Endothelial cell of umbilical vein (primary cell): Measurements from ENCODE around the gene RTN4R. TPM values are rescaled to one million over a fixed set of nuclear protein-coding genes. Genes with fewer than 3 reads are reported as not detected.
"Not testable (repeated sequence)": the region's sequence is repeated elsewhere in the genome, so short reads cannot be mapped to it uniquely, and the experiment has no call there.

ENCODE experiments used
- BruUV-seq: library from RNA; stranded (reverse); fragments of 400-500 nt; replicated peaks from 2 replicates; lab custom pipeline; 2021; lab: Mats Ljungman, UMichigan
- CTCF ChIA-PET: fragments of 300-600, 350-600 bp; sonication (Branson Sonifier 250); formaldehyde crosslinking; loops from one replicate; lab custom pipeline; 2021; ENCODE audit warnings: antibody characterized with exemption, inconsistent platforms; lab: Charles Lee
- POLR2A ChIA-PET: fragments of 300-600, 350-600 bp; sonication (Branson Sonifier 250); formaldehyde crosslinking; loops from one replicate; lab custom pipeline; 2021; ENCODE audit warnings: antibody characterized with exemption, inconsistent platforms; lab: Charles Lee
- DNase-seq: peaks from one replicate; pipeline ENCODE4 v3.0.0-alpha.2; 2011; ENCODE audit warnings: low read depth, low spot score
- FAIRE-seq: peaks from 2 replicates; lab custom pipeline; 2011; peaks lifted over from hg19 to GRCh38; lab: Jason Lieb, UNC
- H2AFZ ChIP-seq: 2 replicates; pipeline ENCODE4 v1.6.0; 2012; ENCODE audit warnings: low read depth, low read length, control low read depth, inconsistent platforms
- H3K27ac ChIP-seq: 2 replicates; pipeline ENCODE4 v1.5.1; 2011; ENCODE audit warnings: low read depth, mild to moderate bottlenecking, control low read depth, low read length, moderate library complexity; ENCODE audit not compliant: insufficient read depth
- H3K27me3 ChIP-seq, 2 experiments: 2 replicates each; pipeline versions ENCODE4 v1.6.0 to v1.6.1; 2011; ENCODE audit warnings: low read length in 2 of 2, mixed read lengths in 1 of 2; ENCODE audit not compliant: control insufficient read depth in 2 of 2, insufficient read depth in 2 of 2
- H3K36me3 ChIP-seq, 2 experiments: 2 replicates in 1 of 2; 3 replicates in 1 of 2; pipeline ENCODE4 v1.5.1; 2011; ENCODE audit warnings: low read length in 2 of 2, mild to moderate bottlenecking in 1 of 2, moderate library complexity in 1 of 2; ENCODE audit not compliant: control insufficient read depth in 2 of 2, insufficient read depth in 2 of 2; ENCODE audit errors: extremely low read depth in 1 of 2
- H3K4me1 ChIP-seq: 3 replicates; pipeline ENCODE4 v1.5.1; 2011; ENCODE audit warnings: mild to moderate bottlenecking, low read length; ENCODE audit not compliant: control insufficient read depth, insufficient read depth; ENCODE audit errors: extremely low read depth
- H3K4me2 ChIP-seq: 2 replicates; pipeline ENCODE4 v1.6.1; 2011; ENCODE audit warnings: low read length, control low read depth, mixed read lengths; ENCODE audit not compliant: insufficient read depth
- H3K4me3 ChIP-seq, 3 experiments: fragments of 200-600 bp in 1 of 3; sonication (generic), shearing (Covaris generic) in 1 of 3; replicated peaks in 1 of 3; 2 replicates each; pipeline ENCODE4 v1.5.1; 2011 to 2016; ENCODE audit warnings: control low read depth in 3 of 3, low read length in 3 of 3, mild to moderate bottlenecking in 2 of 3, inconsistent platforms in 1 of 3, low read depth in 1 of 3, moderate library complexity in 1 of 3; ENCODE audit not compliant: insufficient read depth in 1 of 3
- H3K79me2 ChIP-seq: 2 replicates; pipeline ENCODE4 v1.6.0; 2012; ENCODE audit warnings: low read length, inconsistent platforms; ENCODE audit not compliant: control insufficient read depth, insufficient read depth
- H3K9ac ChIP-seq: replicated peaks from 2 replicates; pipeline ENCODE3; 2011; ENCODE audit warnings: low read length, control low read depth; ENCODE audit not compliant: insufficient read depth; ENCODE audit errors: extremely low read depth
- H3K9me1 ChIP-seq: replicated peaks from 3 replicates; pipeline ENCODE4 v1.6.0; 2011; ENCODE audit warnings: mild to moderate bottlenecking, low read length; ENCODE audit not compliant: control insufficient read depth, insufficient read depth; ENCODE audit errors: extremely low read depth
- H3K9me3 ChIP-seq: replicated peaks from 2 replicates; pipeline ENCODE4 v1.5.1; 2012; ENCODE audit warnings: low read length, inconsistent platforms; ENCODE audit not compliant: control insufficient read depth, insufficient read depth
- H4K20me1 ChIP-seq: replicated peaks from 2 replicates; pipeline ENCODE3; 2011; ENCODE audit warnings: mild to moderate bottlenecking, low read length; ENCODE audit not compliant: control insufficient read depth, insufficient read depth; ENCODE audit errors: extremely low read depth
- EZH2 ChIP-seq: IDR thresholded peaks from 2 replicates; pipeline ENCODE4 v1.6.1; 2012; ENCODE audit warnings: borderline replicate concordance, low read depth, mild to moderate bottlenecking, moderate library complexity, low read length, inconsistent platforms; ENCODE audit not compliant: severe bottlenecking
- GATA2 ChIP-seq: IDR thresholded peaks from 2 replicates; pipeline ENCODE4 v1.7.0; 2011; ENCODE audit warnings: low read depth, mild to moderate bottlenecking, moderate library complexity, mixed read lengths, low read length; ENCODE audit not compliant: insufficient read length, insufficient read depth
- JUN ChIP-seq: IDR thresholded peaks from 2 replicates; pipeline ENCODE4 v1.6.1; 2011; ENCODE audit warnings: borderline replicate concordance, low read depth; ENCODE audit not compliant: insufficient read length, insufficient read depth
- MYC ChIP-seq: IDR thresholded peaks from one replicate; pipeline ENCODE4 v1.6.1; 2011; ENCODE audit warnings: mild to moderate bottlenecking, low read depth, low read length
- POLR2AphosphoS5 ChIP-seq: IDR thresholded peaks from 2 replicates; pipeline ENCODE4 v1.6.1; 2012; ENCODE audit warnings: low read depth, mild to moderate bottlenecking, control low read depth, low read length, moderate library complexity; ENCODE audit not compliant: insufficient read depth
- dilution Hi-C: fragments of 300-500 bp; cut with MboI; formaldehyde crosslinking; loops from one replicate; pipeline ENCODE4 v1.15.0; 2019; ENCODE audit warnings: low sequenced_read_pairs; ENCODE audit not compliant: extremely low pct_ligation_motif_present
- intact Hi-C: fragments of 100-400 bp; cut with micrococcal nuclease; formaldehyde crosslinking; loops from one replicate; pipeline ENCODE4 v1.10.0; 2022
- polyA plus RNA-seq, 4 experiments: library from polyadenylated mRNA; depleted of rRNA in 3 of 4; stranded (reverse) in 3 of 4; unstranded in 1 of 4; fragments of >200 nt; gene quantifications; 2 replicates each; pipeline versions ENCODE4 v1.2.1 to v1.2.3, GENCODE V29; 2011 to 2012; ENCODE audit warnings: missing spikeins in 1 of 4
- total RNA-seq: library from RNA; stranded (reverse); gene quantifications from 2 replicates; pipeline ENCODE4 v1.2.3, GENCODE V29; 2021
- TF ChIP-seq, protein P1 (sequence below): IDR thresholded peaks from 2 replicates; pipeline ENCODE4 v1.6.1; 2011; ENCODE audit not compliant: insufficient read depth, insufficient read length

The RTN4R gene
- total and polyA plus RNA-seq, 2 donors (not counting 3 experiments of a cell fraction or from before 2014, with no cell fraction given): 1.2 to 2.2 TPM

DNA sequence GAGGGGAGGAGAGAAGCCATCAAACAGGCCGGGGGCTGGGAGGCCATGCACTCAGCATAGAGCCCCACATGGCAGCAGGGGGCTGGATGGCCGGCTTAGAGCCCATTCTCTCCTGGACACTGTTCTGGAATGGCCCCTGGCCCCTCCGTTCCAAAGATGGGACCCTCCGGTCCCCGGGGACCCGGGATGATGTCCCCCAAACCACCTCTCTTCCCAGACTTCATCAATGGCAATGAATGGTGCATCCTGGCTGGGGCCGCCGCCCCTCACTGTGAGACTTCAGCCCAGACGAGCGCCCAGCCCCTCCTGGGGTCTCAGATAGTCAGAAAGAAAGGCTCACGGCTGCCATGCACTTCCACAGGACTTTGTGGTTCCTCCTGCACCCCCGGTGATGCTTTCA, 13.8 kb upstream of the RTN4R start:
- FAIRE-seq: no peak
- ChIA-PET CTCF (interaction anchor here (4.1 kb wide), 1 partner anchor 125 kb away, joined by 52 read pairs; no protein-coding TSS in a partner anchor), POLR2A (no interaction called here)
- Histone ChIP-seq H3K4me1 (no peaks in the 10 kb centered on the region), H3K79me2 (no peaks in the 10 kb centered on the region), H3K4me3 (no peak overlapping the region), H3K27ac (no peak overlapping the region), H3K36me3 (no peaks in the 10 kb centered on the region), H3K9me3 (no peaks in the 10 kb centered on the region), H2AFZ (no peak overlapping the region), H3K9ac (no peak overlapping the region), H4K20me1 (no peaks in the 10 kb centered on the region), H3K4me2 (no peak overlapping the region), H3K9me1 (no peaks in the 10 kb centered on the region), H3K27me3 (no peaks in the 10 kb centered on the region)
- TF ChIP-seq EZH2: no peak
- no peak for TF ChIP-seq GATA2
- no peak for TF ChIP-seq MYC
- TF ChIP-seq, protein P1, sequence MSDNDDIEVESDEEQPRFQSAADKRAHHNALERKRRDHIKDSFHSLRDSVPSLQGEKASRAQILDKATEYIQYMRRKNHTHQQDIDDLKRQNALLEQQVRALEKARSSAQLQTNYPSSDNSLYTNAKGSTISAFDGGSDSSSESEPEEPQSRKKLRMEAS: no peak
- TF ChIP-seq POLR2AphosphoS5: no peak
- TF ChIP-seq JUN: no peak
- no peak for DNase-seq
- BruUV-seq: no TSS peak
- intact Hi-C loops (no loop called here), dilution Hi-C loops (no loop called here)

DNA sequence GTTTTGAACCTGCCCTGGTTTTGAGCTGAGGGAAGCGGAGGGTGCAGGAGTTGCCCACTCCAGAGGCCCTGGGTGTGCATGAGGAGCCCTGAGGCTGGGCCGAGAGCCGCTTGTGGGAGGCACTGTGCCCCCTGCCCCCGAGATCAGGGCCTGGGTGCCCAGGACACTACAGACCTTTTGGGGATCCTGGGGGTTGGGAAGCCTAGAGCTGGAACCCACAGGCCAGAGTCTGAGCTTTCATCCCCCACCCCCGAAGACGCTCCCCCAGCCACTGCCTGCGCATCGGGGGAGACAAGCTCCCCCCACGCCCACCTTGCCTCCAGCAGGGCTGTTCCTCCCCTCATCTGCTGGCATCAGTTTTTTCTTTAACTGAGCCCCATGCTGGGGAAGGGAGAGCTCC, 13.4 kb upstream of the RTN4R start:
- DNase-seq, H3K27ac ChIP-seq, dilution Hi-C loops, H3K9me1 ChIP-seq, POLR2A ChIA-PET, H4K20me1 ChIP-seq, H3K4me2 ChIP-seq, H2AFZ ChIP-seq, intact Hi-C loops, H3K27me3 ChIP-seq, H3K9ac ChIP-seq, H3K36me3 ChIP-seq, H3K79me2 ChIP-seq, BruUV-seq, H3K4me3 ChIP-seq, H3K9me3 ChIP-seq, H3K4me1 ChIP-seq, FAIRE-seq: not testable (repeated sequence)
- CTCF ChIA-PET: interaction anchor here (4.1 kb wide), 1 partner anchor 125 kb away, joined by 52 read pairs; no protein-coding TSS in a partner anchor
